HCT116 (cell line): ENCODE results near the gene ATG2B.

Source experiments
- EZH2 ChIP-seq: fragments of 200-600 bp; sonication (generic); IDR thresholded peaks from 2 replicates; pipeline ENCODE4 v1.6.1; 2017; ENCODE audit warnings: antibody characterized with exemption, mixed run types
- POLR2AphosphoS5 ChIP-seq: IDR thresholded peaks from 2 replicates; pipeline ENCODE4 v1.6.1; 2011; ENCODE audit warnings: mild to moderate bottlenecking, low read depth, low read length, moderate library complexity
- ZBTB33 ChIP-seq: IDR thresholded peaks from 2 replicates; pipeline ENCODE4 v1.6.1; 2011; ENCODE audit warnings: mild to moderate bottlenecking, low read length, moderate library complexity; ENCODE audit not compliant: insufficient replicate concordance; ENCODE audit errors: extremely low read depth
- TF ChIP-seq, protein P1 (sequence below), 3 experiments: fragments of 200-600 bp in 1 of 3; sonication (generic) in 1 of 3; IDR thresholded peaks in 2 of 3; conservative IDR thresholded peaks in 1 of 3; 2 replicates each; pipeline ENCODE4 v1.5.1; 2012 to 2017; ENCODE audit warnings: low read depth in 2 of 3, low read length in 2 of 3, antibody characterized with exemption in 1 of 3, borderline replicate concordance in 1 of 3, control low read depth in 1 of 3, mild to moderate bottlenecking in 1 of 3, mixed read lengths in 1 of 3, mixed run types in 1 of 3, moderate library complexity in 1 of 3; ENCODE audit not compliant: insufficient read depth in 1 of 3

GRCh38 chr14:96267916-96268315 lies 95.2 kb downstream of the ATG2B start:
- TF ChIP-seq, protein P1, sequence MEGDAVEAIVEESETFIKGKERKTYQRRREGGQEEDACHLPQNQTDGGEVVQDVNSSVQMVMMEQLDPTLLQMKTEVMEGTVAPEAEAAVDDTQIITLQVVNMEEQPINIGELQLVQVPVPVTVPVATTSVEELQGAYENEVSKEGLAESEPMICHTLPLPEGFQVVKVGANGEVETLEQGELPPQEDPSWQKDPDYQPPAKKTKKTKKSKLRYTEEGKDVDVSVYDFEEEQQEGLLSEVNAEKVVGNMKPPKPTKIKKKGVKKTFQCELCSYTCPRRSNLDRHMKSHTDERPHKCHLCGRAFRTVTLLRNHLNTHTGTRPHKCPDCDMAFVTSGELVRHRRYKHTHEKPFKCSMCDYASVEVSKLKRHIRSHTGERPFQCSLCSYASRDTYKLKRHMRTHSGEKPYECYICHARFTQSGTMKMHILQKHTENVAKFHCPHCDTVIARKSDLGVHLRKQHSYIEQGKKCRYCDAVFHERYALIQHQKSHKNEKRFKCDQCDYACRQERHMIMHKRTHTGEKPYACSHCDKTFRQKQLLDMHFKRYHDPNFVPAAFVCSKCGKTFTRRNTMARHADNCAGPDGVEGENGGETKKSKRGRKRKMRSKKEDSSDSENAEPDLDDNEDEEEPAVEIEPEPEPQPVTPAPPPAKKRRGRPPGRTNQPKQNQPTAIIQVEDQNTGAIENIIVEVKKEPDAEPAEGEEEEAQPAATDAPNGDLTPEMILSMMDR (IDR thresholded peaks at IDR 0.05 in 2 of 3, conservative IDR thresholded peaks at IDR 0.05 in 1 of 3; ENCODE audit: borderline replicate concordance in 1 of 3, insufficient read depth in 1 of 3, low read depth in 2 of 3, low read length in 2 of 3) = no peak
- TF ChIP-seq POLR2AphosphoS5 (no peak), ZBTB33 (no peak), EZH2 (no peak)
